SK-N-SH (cell line): Measurements from ENCODE around the gene KIAA2012. TPM values are rescaled to one million over a fixed set of nuclear protein-coding genes. Genes with fewer than 3 reads are reported as not detected.

Source experiments
- CTCF ChIA-PET: fragments of 300-600, 350-600 bp; formaldehyde crosslinking; extraction: SDS; loops from one replicate; lab custom pipeline; 2021; lab: Yijun Ruan, JAX
- POLR2A ChIA-PET: fragments of 350-600 bp; sonication (Branson Sonifier 250); formaldehyde crosslinking; extraction: SDS; loops from one replicate; lab custom pipeline; 2020; ENCODE audit warnings: antibody characterized with exemption, inconsistent platforms; lab: Yijun Ruan, JAX
- DNase-seq: peaks from one replicate; pipeline ENCODE4 v3.0.0; 2012
- H2AFZ ChIP-seq: fragments of 200-600 bp; sonication (generic); 2 replicates; pipeline ENCODE4 v1.8.1; 2016; ENCODE audit warnings: antibody characterized with exemption, mild to moderate bottlenecking, low read depth
- H3F3A ChIP-seq: fragments of 200-600 bp; sonication (generic); replicated peaks from 2 replicates; pipeline ENCODE3; 2016; ENCODE audit warnings: antibody characterized with exemption, mild to moderate bottlenecking; ENCODE audit not compliant: insufficient read depth
- H3K27ac ChIP-seq, 2 experiments: fragments of 200-500 bp in 1 of 2; fragments of 200-600 bp in 1 of 2; sonication (Bioruptor generic) in 1 of 2; sonication (generic), shearing (Covaris generic) in 1 of 2; 2 replicates each; pipeline versions ENCODE4 v1.5.1 to v1.6.1; 2014 to 2016; ENCODE audit warnings: low read depth in 2 of 2, inconsistent platforms in 1 of 2, low read length in 1 of 2, mild to moderate bottlenecking in 1 of 2, mixed read lengths in 1 of 2
- H3K27me3 ChIP-seq: fragments of 200-600 bp; sonication (generic), shearing (Covaris generic); 2 replicates; pipeline ENCODE4 v1.6.1; 2016; ENCODE audit warnings: mixed run types; ENCODE audit not compliant: insufficient read depth
- H3K36me3 ChIP-seq, 2 experiments: fragments of 200-500 bp in 1 of 2; fragments of 200-600 bp in 1 of 2; sonication (Bioruptor generic) in 1 of 2; sonication (generic) in 1 of 2; replicated peaks in 1 of 2; 2 replicates each; pipeline versions ENCODE3 to v1.5.1; 2014 to 2016; ENCODE audit warnings: low read length in 1 of 2, mild to moderate bottlenecking in 1 of 2; ENCODE audit not compliant: insufficient read depth in 2 of 2, control insufficient read depth in 1 of 2
- H3K4me1 ChIP-seq, 2 experiments: fragments of 200-500 bp in 1 of 2; fragments of 200-600 bp in 1 of 2; sonication (Bioruptor generic) in 1 of 2; sonication (generic), shearing (Covaris generic) in 1 of 2; 2 replicates each; pipeline versions ENCODE4 v1.5.1 to v1.6.1; 2014 to 2016; ENCODE audit warnings: low read depth in 1 of 2, low read length in 1 of 2, mixed run types in 1 of 2; ENCODE audit not compliant: insufficient read depth in 2 of 2, control insufficient read depth in 1 of 2
- H3K4me2 ChIP-seq: fragments of 200-600 bp; sonication (generic), shearing (Covaris generic); 2 replicates; pipeline ENCODE4 v1.6.1; 2017; ENCODE audit warnings: mixed run types
- H3K4me3 ChIP-seq, 2 experiments: fragments of 200-500 bp in 1 of 2; fragments of 200-600 bp in 1 of 2; sonication (Bioruptor generic) in 1 of 2; sonication (generic), shearing (Covaris generic) in 1 of 2; 2 replicates each; pipeline versions ENCODE4 v1.5.1 to v1.8.1; 2014 to 2016; ENCODE audit warnings: low read depth in 2 of 2, inconsistent platforms in 1 of 2, low read length in 1 of 2, mild to moderate bottlenecking in 1 of 2, mixed read lengths in 1 of 2, moderate library complexity in 1 of 2
- H3K79me2 ChIP-seq: fragments of 200-600 bp; sonication (generic); 2 replicates; pipeline ENCODE4 v1.8.1; 2017; ENCODE audit warnings: mild to moderate bottlenecking; ENCODE audit not compliant: insufficient read depth
- H3K9ac ChIP-seq: fragments of 200-600 bp; sonication (generic); 2 replicates; pipeline ENCODE4 v1.6.1; 2017; ENCODE audit warnings: mixed run types
- H3K9me2 ChIP-seq: fragments of 200-600 bp; sonication (generic); 2 replicates; pipeline ENCODE4 v1.6.1; 2017; ENCODE audit warnings: mixed run types
- H3K9me3 ChIP-seq: fragments of 200-600 bp; sonication (generic); 2 replicates; pipeline ENCODE4 v1.6.1; 2017; ENCODE audit warnings: mixed run types, mild to moderate bottlenecking, moderate library complexity
- H4K20me1 ChIP-seq: fragments of 200-600 bp; sonication (generic); 2 replicates; pipeline ENCODE4 v1.6.1; 2017; ENCODE audit warnings: mild to moderate bottlenecking, mixed run types; ENCODE audit not compliant: insufficient read depth
- EZH2phosphoT487 ChIP-seq: fragments of 200-600 bp; sonication (generic); IDR thresholded peaks from 2 replicates; pipeline ENCODE4 v1.6.1; 2017; ENCODE audit warnings: low read depth, mixed run types, mild to moderate bottlenecking, antibody characterized with exemption, moderate library complexity, borderline replicate concordance
- FOXJ3 ChIP-seq: sonication (generic); formaldehyde crosslinking; IDR thresholded peaks from 2 replicates; pipeline ENCODE4 v1.5.1; 2020; ENCODE audit warnings: mild to moderate bottlenecking, missing genetic modification reagents
- FOXM1 ChIP-seq: IDR thresholded peaks from 2 replicates; pipeline ENCODE4 v1.4.0; 2012; ENCODE audit warnings: low read depth, mild to moderate bottlenecking
- GATA2 ChIP-seq: sonication (generic); formaldehyde crosslinking; IDR thresholded peaks from 2 replicates; pipeline ENCODE4 v1.5.0; 2020; ENCODE audit warnings: mild to moderate bottlenecking, missing genetic modification reagents
- MXI1 ChIP-seq: IDR thresholded peaks from 2 replicates; pipeline ENCODE4 v1.6.1; 2012; ENCODE audit warnings: mild to moderate bottlenecking, low read depth, low read length, improper control_type of control experiment
- RAD21 ChIP-seq: IDR thresholded peaks from 2 replicates; pipeline ENCODE4 v1.6.1; 2012; ENCODE audit warnings: mild to moderate bottlenecking, low read length
- RCOR1 ChIP-seq: fragments of 150-350 bp; IDR thresholded peaks from 2 replicates; pipeline ENCODE4 v1.6.1; 2017; ENCODE audit warnings: antibody characterized with exemption, low read length
- RFX5 ChIP-seq: IDR thresholded peaks from 2 replicates; pipeline ENCODE4 v1.6.1; 2012; ENCODE audit warnings: mild to moderate bottlenecking, improper control_type of control experiment, low read length
- SIN3A ChIP-seq: IDR thresholded peaks from 2 replicates; pipeline ENCODE4 v1.6.1; 2012; ENCODE audit warnings: low read depth, mild to moderate bottlenecking, low read length, moderate library complexity, borderline replicate concordance
- SMC3 ChIP-seq: IDR thresholded peaks from 2 replicates; pipeline ENCODE4 v1.6.1; 2012; ENCODE audit warnings: low read depth, low read length, improper control_type of control experiment
- WGBS: methylation state at CpG from one replicate; pipeline ENCODE4 v1.1.6; 2017; ENCODE audit warnings: low lambda C conversion rate; 5-methylcytosine and 5-hydroxymethylcytosine counted together
- polyA plus RNA-seq, 3 experiments: library from polyadenylated mRNA; depleted of rRNA; stranded (reverse); fragments of >200 nt; gene quantifications; 2 replicates each; pipeline ENCODE4 v1.2.3, GENCODE V29; 2012
- TF ChIP-seq, protein P1 (sequence below): fragments of 150-350 bp; IDR thresholded peaks from 2 replicates; pipeline ENCODE4 v1.6.1; 2017; ENCODE audit warnings: antibody characterized with exemption, low read length, low read depth, borderline replicate concordance
- TF ChIP-seq, protein P2 (sequence below): fragments of 200-600 bp; sonication (generic); IDR thresholded peaks from 2 replicates; pipeline ENCODE4 v1.6.1; 2017; ENCODE audit warnings: antibody characterized with exemption, mild to moderate bottlenecking, moderate library complexity
- TF ChIP-seq, protein P3 (sequence below): IDR thresholded peaks from 2 replicates; pipeline ENCODE4 v1.4.0; 2012; ENCODE audit warnings: low read depth
- TF ChIP-seq, protein P4 (sequence below): IDR thresholded peaks from 2 replicates; pipeline ENCODE4 v1.4.0; 2012; ENCODE audit warnings: low read depth, borderline replicate concordance

Gene KIAA2012
- polyA plus RNA-seq, 1 of the 3 experiments (the other 2 are of a cell fraction), result 0.07 TPM

DNA sequence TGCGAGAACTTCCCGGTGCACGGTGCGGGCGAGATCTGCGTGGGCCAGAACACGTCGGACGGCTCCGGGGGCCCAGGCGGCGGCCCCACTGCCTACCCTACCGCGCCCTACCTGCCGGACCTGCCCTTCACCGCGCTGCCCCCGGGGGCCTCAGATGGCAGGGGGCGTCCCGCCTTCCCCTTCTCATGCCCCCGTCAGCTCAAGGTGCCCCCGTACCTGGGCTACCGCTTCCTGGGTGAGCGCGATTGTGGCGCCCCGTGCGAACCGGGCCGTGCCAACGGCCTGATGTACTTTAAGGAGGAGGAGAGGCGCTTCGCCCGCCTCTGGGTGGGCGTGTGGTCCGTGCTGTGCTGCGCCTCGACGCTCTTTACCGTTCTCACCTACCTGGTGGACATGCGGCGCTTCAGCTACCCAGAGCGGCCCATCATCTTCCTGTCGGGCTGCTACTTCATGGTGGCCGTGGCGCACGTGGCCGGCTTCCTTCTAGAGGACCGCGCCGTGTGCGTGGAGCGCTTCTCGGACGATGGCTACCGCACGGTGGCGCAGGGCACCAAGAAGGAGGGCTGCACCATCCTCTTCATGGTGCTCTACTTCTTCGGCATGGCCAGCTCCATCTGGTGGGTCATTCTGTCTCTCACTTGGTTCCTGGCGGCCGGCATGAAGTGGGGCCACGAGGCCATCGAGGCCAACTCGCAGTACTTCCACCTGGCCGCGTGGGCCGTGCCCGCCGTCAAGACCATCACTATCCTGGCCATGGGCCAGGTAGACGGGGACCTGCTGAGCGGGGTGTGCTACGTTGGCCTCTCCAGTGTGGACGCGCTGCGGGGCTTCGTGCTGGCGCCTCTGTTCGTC lies 37.7 kb upstream of the KIAA2012 start:
- ChIA-PET POLR2A (no interaction called here), CTCF (interaction anchor here (0.7 to 1.7 kb wide), 3 partner anchors 49 to 175 kb away, joined by 3 to 7 read pairs (median 3); no protein-coding TSS in a partner anchor)
- DNase-seq, result no peak
- Histone ChIP-seq H3F3A (peaks cover 21% of the 10 kb centered on the region), H3K27me3 (no peaks in the 10 kb centered on the region), H3K36me3 (peaks cover 18 to 25% of the 10 kb centered on the region in 2 experiments), H3K4me2 (peak overlapping the region; percentile 74), H3K9me3 (no peaks in the 10 kb centered on the region), H3K9me2 (no peaks in the 10 kb centered on the region), H2AFZ (no peak overlapping the region), H4K20me1 (peaks cover 37% of the 10 kb centered on the region), H3K4me3 (peak overlapping the region; percentile 69 to 88), H3K27ac (peak overlapping the region; percentile 94; a peak in 3 of 4 replicates), H3K9ac (peak overlapping the region; percentile 89), H3K79me2 (peaks cover 61% of the 10 kb centered on the region), H3K4me1 (peaks cover 23 to 43% of the 10 kb centered on the region in 2 experiments)
- no peak for TF ChIP-seq GATA2 (CRISPR knock-in tag)
- 89% methylated on average over 43 of the region's 78 CpGs for WGBS

DNA sequence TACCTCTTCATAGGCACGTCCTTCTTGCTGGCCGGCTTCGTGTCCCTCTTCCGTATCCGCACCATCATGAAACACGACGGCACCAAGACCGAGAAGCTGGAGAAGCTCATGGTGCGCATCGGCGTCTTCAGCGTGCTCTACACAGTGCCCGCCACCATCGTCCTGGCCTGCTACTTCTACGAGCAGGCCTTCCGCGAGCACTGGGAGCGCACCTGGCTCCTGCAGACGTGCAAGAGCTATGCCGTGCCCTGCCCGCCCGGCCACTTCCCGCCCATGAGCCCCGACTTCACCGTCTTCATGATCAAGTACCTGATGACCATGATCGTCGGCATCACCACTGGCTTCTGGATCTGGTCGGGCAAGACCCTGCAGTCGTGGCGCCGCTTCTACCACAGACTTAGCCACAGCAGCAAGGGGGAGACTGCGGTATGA lies 37.1 kb upstream of the KIAA2012 start:
- Histone ChIP-seq H3K27ac (no peak overlapping the region), H3K4me2 (peak overlapping the region; percentile 74)

More for the DNA sequence above, 37.1 kb upstream of the KIAA2012 start:
- no peak overlapping the region for H2AFZ ChIP-seq
- no peak for DNase-seq
- H3K79me2 ChIP-seq, result peaks cover 61% of the 10 kb centered on the region
- peaks cover 14% of the 10 kb centered on the region for H3F3A ChIP-seq
- H4K20me1 ChIP-seq, result peaks cover 37% of the 10 kb centered on the region
- peaks cover 18 to 30% of the 10 kb centered on the region in 2 experiments for H3K36me3 ChIP-seq
- no peak overlapping the region for H3K9ac ChIP-seq
- ChIA-PET POLR2A (no interaction called here), CTCF (interaction anchor here (1.0 to 1.7 kb wide), 2 partner anchors 50 to 175 kb away, joined by 3 to 7 read pairs; no protein-coding TSS in a partner anchor)
- no peaks in the 10 kb centered on the region for H3K9me3 ChIP-seq
- H3K4me1 ChIP-seq, result peaks cover 24 to 43% of the 10 kb centered on the region in 2 experiments
- 96% methylated on average over 29 of the region's 32 CpGs for WGBS
- no peaks in the 10 kb centered on the region for H3K9me2 ChIP-seq
- H3K27me3 ChIP-seq, result no peaks in the 10 kb centered on the region
- peak overlapping the region; percentile 69 to 88 for H3K4me3 ChIP-seq
- TF ChIP-seq FOXM1 (no peak), RFX5 (no peak), EZH2phosphoT487 (no peak), SIN3A (no peak), SMC3 (no peak), GATA2 (CRISPR knock-in tag) (no peak), FOXJ3 (CRISPR knock-in tag) (no peak), RCOR1 (no peak), RAD21 (no peak), MXI1 (no peak)
- TF ChIP-seq, protein P1, sequence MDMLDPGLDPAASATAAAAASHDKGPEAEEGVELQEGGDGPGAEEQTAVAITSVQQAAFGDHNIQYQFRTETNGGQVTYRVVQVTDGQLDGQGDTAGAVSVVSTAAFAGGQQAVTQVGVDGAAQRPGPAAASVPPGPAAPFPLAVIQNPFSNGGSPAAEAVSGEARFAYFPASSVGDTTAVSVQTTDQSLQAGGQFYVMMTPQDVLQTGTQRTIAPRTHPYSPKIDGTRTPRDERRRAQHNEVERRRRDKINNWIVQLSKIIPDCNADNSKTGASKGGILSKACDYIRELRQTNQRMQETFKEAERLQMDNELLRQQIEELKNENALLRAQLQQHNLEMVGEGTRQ, result no peak
- TF ChIP-seq, protein P2, sequence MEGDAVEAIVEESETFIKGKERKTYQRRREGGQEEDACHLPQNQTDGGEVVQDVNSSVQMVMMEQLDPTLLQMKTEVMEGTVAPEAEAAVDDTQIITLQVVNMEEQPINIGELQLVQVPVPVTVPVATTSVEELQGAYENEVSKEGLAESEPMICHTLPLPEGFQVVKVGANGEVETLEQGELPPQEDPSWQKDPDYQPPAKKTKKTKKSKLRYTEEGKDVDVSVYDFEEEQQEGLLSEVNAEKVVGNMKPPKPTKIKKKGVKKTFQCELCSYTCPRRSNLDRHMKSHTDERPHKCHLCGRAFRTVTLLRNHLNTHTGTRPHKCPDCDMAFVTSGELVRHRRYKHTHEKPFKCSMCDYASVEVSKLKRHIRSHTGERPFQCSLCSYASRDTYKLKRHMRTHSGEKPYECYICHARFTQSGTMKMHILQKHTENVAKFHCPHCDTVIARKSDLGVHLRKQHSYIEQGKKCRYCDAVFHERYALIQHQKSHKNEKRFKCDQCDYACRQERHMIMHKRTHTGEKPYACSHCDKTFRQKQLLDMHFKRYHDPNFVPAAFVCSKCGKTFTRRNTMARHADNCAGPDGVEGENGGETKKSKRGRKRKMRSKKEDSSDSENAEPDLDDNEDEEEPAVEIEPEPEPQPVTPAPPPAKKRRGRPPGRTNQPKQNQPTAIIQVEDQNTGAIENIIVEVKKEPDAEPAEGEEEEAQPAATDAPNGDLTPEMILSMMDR, result no peak
- TF ChIP-seq, protein P3, sequence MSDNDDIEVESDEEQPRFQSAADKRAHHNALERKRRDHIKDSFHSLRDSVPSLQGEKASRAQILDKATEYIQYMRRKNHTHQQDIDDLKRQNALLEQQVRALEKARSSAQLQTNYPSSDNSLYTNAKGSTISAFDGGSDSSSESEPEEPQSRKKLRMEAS, result no peak
- TF ChIP-seq, protein P4, sequence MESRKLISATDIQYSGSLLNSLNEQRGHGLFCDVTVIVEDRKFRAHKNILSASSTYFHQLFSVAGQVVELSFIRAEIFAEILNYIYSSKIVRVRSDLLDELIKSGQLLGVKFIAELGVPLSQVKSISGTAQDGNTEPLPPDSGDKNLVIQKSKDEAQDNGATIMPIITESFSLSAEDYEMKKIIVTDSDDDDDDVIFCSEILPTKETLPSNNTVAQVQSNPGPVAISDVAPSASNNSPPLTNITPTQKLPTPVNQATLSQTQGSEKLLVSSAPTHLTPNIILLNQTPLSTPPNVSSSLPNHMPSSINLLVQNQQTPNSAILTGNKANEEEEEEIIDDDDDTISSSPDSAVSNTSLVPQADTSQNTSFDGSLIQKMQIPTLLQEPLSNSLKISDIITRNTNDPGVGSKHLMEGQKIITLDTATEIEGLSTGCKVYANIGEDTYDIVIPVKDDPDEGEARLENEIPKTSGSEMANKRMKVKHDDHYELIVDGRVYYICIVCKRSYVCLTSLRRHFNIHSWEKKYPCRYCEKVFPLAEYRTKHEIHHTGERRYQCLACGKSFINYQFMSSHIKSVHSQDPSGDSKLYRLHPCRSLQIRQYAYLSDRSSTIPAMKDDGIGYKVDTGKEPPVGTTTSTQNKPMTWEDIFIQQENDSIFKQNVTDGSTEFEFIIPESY, result no peak
- TF ChIP-seq, all 33 proteins: peak for 0
